GM18508 (cell line): ENCODE measurements around the gene TRPV4.
"Not testable (repeated sequence)": the region's sequence is repeated elsewhere in the genome, so short reads cannot be mapped to it uniquely, and the experiment has no call there.

Source experiments
- ATAC-seq: cut with Tn5 transposase; IDR thresholded peaks from one replicate; pipeline ENCODE4 v1.9.1; 2021; ENCODE audit warnings: moderate number of reproducible peaks; ENCODE audit not compliant: insufficient read depth, unreplicated experiment

The TRPV4 gene

DNA sequence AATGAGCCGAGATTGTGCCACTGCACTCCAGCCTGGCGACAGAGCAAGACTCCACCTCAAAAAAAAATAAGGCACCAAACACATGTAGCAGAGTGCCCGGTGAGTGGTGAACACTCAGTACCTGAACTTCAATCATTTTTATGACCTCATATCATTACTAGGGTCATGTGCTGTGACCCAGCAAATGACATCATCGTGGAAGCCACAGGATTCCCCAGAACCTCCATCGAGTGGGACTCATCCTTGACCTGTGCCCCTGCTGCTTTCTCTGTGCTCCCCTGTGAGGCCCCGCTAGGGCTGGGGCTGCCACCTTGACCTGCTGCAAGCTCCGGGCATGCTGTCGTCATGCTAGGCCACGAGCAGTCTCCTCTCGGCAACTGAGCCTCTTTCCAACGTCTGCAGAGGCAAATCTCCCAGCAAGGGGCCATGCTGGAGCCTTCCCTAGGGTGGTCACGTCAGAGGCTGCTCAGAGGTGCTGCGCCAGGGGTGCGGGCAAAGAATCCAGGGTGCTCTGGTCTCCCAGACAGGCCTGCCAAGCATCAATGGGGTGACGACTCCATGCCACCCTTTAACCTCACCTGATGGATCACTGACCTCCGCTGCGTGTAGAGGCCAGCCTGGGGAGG, 28.6 kb upstream of the TRPV4 start:
- no peak for ATAC-seq

DNA sequence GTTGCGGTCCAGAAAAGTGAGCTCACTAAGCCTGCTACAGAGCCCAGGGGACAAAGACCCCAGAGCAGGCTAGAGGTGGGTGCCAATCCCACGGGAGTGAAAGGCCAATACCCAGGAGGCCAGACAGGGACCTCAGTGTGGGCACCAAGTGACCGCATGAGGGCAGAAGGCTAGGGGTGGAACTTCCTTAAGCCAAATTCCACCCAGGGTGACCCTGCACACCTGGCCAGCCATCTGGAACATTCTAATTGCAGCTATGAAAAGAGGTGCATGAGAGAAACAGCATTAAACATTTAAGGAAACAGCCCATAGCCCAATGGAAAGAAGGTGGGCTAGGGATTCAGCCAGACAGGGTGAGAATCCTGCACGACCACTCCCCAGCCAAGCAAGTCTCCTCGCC, 27.8 kb upstream of the TRPV4 start:
- ATAC-seq = no peak

DNA sequence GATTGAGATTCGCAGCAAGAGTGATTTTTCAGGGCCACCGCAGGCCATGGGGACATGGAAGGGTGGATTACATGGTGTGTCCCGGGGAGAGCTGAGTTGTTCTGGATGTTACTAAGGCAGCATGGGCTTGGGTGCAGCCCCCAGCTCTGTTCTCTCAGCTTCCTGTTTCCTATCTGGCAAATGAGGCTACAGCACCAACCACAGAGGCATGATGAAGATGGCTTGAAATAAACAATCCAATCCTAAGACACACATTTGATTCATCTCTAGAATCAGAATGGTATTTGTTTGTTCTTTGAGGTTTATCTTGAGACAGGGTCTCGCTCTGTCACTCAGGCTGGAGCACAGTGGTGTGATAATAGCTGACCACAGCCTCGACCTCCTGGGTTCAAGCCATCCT, 25.6 kb upstream of the TRPV4 start:
- no peak for ATAC-seq

DNA sequence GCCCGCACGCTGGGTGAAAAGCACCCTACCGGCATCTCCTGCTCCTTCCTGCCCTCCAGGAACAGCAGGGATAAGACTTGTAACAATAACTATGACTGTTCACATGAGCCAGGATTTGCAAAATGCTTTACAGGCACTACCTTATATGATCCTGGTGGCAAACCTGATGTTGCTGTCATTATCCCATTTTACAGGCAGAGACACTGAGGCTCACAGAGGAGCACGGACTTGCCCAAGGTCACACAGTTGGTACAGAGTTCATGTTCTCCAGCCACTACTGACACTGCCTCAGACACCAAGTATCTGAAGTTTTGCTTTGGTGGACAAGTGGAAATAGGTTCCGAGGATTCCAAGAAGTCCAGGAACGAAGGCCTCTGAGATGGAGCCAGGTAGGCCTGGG, 24.5 kb upstream of the TRPV4 start:
- ATAC-seq = no peak

DNA sequence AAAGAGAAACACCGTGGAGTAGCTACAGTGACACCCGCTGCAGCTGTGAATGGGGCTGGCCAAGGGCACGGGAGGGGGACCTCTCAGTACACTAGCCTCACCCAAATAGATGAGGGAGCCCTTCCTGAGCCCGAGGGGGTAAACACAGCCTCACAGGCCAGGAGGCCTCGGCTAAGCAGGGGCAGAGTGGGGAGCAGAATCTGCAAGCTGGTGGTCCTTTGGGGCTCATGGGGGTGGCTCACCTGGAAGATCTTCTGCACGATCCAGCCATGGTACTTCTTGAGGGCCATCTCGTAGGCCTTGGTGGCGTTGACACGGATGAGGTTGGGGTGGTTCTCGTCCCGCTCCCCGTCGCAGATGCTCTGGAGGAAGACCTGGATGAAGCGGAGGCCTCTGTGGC, 22.2 kb upstream of the TRPV4 start:
- ATAC-seq = no peak

DNA sequence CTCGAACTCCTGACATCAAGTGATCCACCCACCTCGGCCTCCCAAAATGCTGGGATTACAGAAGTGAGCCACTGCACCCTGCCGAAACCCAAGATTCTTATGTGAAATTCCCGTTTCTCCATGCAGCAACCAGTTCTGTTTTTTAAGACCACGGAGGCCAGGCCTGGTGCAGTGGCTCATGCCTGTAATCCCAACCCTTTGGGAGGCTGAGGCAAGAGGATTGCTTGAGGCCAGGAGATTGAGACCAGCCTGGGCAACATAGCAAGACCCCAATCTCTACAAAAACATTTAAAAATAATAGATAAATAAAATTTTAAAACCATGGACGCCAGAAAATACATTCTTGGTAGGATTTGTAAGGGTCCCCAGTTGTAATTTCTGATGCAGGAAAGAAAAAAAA, 17.3 kb upstream of the TRPV4 start:
- ATAC-seq = not testable (repeated sequence)

DNA sequence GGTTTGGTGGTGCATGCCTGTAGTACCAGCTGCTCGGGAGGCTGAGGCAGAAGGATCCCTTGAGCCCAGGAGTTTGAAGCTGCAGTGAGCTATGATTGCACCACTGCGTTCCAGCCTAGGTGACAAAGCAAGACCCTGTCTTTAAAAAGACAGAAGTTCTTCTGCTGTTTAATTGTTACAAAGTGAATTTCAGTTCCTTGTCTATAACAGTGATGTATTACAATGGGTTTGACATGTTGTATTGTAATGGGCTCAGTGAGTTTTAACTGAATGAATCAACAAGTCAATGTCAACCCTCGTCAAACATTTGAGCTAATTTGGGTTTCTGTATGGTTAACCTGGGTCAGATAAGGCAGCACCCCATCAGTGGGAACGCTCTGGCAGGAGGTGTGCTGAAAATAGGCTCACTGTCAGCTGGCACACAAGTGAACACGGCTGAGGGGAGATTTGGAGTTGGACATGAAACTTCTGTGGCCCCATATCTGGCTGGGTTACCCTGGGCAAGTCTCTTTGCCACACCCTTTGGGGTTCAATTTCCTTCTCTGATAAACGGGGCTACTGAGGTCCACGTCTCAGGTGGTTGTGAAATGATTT, 14.0 kb upstream of the TRPV4 start:
- no peak for ATAC-seq

DNA sequence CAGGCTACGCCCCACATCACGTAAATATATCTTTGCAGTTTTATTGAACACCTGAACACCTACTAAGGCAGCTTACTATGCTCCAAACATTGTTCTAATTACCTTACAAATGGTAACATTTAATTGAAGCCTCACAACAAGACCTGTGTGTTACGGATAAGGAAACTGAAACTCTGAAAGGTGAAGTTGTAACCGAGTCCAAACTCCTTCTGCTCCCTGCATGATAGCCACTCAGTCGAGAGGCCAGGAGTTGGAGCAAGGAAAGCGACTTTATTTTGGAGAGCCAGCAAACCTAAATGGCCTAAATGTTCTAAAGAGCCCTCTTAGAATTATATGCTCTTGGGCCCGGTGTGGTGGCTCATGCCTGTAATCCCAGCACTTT, 12.6 kb upstream of the TRPV4 start:
- no peak for ATAC-seq

DNA sequence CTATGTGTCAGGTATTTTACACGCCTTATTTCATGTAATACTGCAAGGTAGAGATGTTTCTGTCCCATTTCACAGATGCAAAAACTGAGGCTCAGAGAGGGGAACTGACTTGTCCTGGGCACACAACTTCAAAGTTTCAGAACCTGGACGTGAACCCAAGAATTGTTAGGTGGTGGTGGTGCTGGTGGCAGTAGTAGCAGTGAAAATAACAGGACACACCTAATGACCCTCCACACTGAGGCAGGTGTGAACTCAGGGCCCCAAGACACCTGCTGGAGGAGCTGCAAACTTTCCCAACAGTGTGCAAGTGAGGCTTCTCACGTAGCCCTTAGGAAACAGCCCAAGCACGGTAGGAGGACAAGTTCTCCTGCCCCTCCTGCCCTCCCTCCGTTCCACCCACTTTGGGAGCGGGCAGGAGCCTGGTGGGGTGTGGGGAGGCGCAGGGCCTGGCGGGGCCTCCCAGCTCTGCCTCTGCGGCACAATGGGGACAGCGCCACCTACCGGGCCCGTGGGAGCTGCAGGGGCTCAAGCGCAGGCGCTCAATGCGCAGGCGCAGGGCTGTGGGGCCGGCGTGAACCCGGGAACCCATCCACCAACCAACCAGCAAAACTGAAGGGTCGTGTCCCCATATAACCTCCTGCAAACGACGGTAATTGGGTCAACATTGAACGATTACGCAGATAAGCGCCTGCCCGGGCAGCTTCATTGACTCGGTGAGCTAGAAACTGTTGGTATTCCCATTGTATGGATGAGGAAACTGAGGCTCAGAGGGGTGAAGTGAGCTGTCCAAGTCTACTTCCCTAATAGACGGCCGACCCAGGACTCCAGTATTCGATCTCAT, 12.0 kb upstream of the TRPV4 start:
- peak; percentile 48 for ATAC-seq

DNA sequence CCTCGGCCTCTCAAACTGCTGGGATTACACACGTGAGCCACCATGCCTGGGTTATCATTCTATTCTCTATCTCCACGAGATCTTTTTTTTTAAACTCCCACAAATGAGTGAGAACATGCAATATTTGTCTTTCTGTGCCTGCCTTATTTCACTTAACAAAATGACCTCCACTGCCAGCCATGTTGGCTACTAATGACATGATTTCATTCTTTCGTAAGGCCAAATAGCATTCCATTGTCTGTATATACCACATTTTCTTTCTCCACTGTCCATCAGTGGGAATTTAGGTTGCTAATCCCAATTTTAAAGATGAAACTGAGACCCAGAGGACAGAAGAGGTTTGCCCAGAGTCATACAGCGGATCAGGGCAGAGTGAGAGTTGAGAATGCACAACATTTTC, 10.9 kb upstream of the TRPV4 start:
- ATAC-seq = no peak

DNA sequence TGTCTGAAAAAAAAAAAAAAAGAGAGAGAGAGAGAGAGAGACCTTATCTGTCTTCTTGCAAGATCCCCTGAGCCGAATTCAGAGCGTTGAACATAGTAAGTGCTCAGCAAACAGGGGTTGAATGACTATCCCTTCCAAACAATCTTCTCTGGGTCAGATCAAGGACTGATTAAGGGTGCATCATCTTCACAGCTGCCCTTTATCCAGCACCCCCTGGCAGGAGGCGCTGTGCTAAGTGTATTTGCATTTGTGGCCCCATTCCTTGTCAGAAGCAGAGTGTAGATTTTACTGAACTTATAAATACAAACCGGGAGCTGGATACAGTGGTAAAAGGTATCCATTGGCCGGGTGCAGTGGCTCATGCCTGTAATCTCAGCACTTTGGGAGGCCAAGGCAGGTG, 8.8 kb upstream of the TRPV4 start:
- no peak for ATAC-seq

DNA sequence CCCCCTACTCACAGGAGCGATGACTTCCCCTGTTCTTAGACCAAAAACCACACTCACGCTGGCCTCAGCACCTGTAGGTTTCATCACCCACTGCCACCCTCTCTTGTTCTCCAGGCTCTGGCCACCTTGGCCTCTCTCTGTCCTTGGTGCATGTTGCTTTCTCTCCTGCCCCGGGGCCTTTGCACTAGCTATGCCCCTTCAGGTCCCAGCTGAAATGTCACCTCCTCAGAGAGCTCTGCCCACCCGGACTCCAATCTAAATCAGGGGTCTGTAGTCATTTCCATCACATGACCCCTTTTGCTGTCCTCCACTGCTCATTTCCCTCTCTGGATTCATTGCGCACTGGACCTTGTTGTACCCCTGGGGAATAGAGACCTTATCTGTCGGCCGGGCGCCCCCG, 8.2 kb upstream of the TRPV4 start:
- ATAC-seq = no peak

DNA sequence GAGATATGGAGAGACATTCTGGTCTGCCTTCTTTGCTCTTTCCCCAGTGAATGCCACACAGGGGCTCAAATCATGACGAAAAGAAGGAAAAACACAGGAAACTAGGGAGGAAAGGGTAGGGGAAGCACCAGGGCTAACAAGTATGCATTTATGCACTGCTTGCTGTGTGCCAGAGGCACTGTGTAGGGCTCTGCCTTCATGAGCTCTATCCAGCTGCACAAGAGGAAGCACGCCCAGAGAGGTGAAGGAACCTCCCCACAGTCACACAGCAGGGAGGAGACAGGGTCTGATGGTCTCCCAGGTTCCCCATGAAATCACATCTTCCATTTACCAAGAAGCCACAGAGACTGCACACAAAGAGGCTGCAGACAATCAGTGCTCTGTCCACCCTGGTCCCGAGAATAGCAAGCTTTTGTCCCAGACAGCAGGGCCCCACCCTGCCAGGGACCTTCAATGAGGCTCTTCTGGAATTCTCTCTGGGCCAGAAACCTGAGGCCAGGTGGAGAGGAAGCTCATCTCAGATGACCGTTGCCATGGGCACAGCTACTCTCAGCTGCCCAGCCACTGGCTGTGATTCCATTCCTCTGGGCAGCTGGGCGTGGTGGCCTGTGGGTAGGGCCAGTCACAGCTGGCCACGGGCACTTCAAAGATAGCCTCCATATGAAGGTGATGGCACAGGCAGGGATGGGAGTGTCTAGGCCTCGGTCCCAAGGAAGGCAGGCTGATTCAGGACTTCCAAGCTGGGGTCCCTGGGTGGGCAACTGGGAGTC, 7.3 kb upstream of the TRPV4 start:
- ATAC-seq = no peak

DNA sequence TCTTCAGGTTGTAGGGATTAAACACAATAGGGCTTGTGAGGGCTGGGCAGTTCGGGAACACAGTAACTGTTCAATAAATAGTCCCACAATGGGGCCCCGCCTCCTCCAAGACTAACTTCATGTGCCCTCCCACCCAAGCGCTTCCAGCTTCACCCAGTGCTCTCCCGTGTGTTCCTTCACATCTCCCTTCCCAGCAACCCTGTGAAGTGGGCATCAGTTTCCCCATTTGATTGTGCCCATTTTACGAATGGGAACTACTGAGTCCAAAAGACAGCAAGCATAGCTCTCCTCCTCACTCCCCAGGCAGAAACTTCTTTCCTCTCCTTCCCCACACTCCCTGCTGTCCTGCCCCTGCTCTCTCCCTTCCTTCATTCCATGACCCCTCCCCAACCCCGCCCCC, 6.2 kb upstream of the TRPV4 start:
- no peak for ATAC-seq

DNA sequence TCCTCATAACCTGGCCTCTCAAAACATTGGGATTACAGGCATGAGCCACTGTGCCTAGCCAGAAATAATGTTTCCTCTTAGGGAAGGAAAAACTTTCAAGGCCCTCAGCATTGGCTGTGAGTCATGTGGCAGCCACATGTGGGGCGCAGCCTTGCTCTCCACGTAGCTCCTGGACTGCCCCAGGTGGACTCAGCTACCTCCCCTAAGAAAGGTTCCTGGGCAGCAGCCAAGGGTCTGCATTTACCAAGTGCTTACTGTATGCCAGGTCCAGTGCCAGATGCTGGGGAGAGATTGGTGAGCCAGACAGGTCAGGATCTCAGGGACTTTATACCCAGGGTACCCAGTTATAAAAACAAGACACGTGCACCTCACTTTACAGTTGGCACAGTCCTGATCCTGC, 3.7 kb upstream of the TRPV4 start:
- ATAC-seq = no peak

DNA sequence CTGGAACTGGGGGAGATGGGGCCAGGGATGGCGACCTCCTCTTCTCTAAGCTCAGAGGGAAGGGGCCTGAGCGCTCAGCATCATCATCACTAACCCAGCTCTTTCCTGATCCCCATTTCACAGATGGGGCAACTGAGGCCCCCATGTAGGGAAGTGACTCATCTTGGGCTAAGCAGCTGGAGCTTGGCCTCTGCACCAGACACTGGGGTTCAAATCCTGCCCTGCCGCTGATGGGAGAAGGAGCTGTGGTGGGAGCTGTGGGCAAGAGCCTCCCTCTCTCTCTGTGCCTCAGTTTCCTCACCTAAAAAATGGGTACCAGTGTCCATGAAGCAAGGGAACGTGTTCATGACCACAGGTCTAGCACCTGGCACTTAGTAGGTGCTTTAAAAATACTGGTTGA, 2.6 kb upstream of the TRPV4 start:
- ATAC-seq = no peak

DNA sequence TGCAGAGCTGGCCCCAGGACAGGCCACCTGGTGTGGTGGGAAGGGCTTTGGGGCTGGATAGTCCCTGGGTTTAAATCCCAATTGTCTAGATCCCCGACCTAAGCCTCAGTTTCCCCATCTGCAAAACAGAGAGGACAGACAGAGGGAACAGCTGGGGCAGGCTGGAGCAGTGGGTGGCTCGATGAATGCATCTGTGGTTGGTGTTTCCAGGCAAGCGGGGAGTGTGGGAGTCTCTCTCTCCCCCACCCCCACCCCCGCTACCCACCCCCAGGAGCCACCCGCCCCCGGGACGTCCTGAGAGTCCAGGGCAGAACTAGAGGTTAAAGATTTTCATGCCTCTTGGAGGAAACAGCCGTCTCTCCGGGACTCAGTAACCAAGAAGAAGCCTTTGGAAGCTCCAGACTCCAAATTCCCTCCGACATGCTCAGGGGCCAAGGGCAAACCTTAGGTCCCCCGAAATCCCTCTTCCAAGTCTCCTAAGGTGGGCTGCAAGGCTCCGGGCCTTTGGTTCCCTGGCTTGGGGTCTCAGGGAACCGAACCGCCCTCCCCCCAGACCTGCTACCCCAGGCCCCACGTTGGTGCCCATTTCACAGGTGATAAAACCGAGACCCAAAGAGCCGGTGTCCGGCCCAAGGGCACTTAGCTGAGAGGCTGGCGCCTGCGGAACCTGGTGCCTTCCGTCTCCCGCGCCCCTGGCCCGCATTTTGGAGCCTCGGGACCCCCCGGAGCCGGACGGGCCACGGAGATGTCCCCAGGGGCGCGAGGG, 474 bp downstream of the TRPV4 start:
- no peak for ATAC-seq

DNA sequence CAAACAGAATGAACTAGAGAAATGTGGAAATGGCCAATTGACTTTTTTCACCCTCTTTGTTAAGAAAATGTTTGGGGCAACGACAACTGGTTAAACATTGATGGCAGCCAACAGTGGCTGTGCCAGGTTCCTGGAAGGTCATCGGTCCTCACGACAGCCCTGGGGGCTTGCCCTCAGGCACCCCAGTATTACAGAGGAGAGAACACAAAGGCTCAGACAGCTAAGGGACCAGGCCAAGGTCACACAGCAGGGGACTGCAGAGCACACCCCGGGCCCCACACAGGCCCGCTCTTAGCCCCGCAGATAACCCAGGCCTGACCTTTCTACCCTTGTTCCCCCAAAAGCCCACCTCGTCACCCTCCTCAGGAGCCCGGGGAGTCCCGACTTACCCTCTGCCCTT, 1.3 kb downstream of the TRPV4 start:
- no peak for ATAC-seq

DNA sequence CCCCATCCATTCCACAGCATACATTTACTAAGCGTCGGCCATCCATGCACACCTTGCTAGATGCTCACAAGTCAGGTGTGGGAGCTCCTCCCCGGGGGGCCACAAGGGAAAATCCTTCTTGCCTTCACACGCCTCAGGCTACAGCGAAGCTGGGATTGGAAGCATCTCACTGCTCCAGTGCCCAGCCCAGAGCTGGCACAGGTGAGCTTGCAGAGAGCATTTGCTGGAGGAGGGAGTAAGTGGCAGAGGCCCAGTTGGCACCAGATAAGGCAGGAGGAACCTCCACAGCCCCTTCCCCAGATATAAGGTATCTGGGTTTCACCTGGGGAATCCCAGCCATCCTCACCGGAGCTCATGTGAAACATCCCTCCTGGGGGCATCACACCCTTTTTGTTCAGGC, 1.8 kb downstream of the TRPV4 start:
- ATAC-seq = no peak

DNA sequence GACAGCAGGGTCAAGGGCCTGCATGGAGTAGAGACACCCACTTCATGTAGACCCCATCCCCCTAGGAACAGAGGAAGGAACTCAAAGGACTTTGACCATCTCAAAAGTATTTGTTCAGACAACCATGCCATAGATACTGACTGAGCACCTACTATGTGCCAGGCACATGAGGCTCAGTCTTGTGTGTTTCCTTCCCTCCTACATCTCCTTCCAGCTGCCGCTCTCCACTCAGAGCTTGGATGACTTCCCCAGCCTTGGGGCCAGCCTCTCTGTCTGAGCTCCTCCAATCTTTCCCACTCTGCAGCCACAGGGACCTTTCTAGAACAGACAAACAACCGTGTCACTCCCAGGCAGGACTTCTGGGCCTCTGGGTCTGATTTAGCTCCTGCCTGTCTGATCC, 2.5 kb downstream of the TRPV4 start:
- ATAC-seq = no peak
